ENCODE measurements around the gene PITX3.
"Not testable (repeated sequence)": the region's sequence is repeated elsewhere in the genome, so short reads cannot be mapped to it uniquely, and the experiment has no call there.

Gene PITX3

DNA sequence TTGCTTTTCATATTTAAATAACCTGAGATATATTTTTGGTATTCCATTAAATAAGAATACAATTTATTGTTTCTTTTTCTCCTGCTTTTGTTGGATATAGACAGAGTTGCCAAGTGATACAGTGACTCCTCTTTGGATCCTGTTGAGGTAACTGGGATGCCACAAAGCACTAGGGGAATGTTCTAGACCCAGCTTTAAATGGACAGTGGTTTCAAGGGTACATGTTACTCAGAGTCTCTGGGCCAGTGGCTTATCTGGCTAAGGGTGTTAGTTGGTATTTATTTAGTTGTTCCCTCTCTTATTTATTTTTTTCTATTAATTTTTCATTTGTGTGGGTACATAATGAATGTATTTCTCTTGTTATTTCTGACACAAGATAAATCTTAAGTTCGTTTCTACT lies 13.1 kb upstream of the PITX3 start:
- no peak for DNase-seq (ENCODE audit: low read depth)

DNA sequence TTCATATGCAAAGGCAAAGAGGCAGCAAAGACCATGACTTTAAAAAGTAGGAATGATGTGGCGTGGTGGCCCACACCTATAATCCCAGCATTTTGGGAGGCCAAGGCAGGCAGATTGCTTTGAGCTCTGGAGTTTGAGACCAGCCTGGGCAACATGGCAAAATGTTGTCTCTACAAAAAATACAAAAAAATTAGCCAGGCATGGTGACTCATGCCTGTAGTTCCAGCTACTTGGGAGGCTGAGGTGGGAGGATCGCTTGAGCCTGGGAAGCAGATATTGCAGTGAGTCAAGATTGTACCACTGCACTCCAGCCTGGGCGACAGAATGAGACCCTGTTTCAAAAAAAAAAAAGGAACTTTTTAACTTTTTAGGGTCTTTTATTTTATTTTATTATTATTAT lies 11.2 kb upstream of the PITX3 start:
- DNase-seq (ENCODE audit: low read depth), result not testable (repeated sequence)

DNA sequence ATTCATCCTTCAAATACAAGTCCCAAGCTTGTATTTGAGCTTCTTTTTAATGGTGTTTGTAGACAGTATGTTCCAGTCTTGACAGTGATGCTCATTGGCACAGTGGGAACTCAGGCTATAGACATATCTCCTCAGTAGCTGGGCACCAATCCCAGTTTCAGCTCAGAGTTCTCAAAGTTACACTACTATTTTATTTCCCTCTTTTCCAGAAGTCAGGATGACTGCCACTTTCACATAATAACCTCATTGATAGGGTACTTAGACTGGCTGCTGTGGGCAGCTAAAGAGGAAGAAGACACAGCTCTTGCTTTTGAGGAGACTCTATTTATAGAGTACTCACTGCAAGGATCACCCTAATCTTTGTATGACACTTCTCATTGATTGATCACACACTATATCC lies 6.4 kb upstream of the PITX3 start:
- DNase-seq (ENCODE audit: low read depth), result no peak

DNA sequence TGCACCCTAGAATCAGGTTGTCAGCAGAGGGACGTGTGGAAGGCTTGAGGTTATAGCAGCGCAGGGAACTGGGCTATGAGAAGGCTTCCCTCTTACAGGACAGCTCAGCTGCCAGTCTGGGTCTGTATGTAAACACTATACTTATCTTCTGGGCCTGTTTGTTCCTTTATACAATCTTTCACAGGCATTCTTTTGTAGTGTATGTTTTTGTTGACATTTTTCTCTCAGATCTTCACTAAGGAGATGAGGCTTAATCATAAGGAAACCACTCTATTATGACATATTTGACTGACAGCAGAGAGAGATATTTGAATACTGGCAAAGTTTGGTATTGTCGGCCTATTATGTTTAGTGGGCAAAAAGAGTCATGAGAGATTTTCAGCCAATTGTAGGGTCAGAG lies 4.9 kb upstream of the PITX3 start:
- no peak for DNase-seq (ENCODE audit: low read depth)

DNA sequence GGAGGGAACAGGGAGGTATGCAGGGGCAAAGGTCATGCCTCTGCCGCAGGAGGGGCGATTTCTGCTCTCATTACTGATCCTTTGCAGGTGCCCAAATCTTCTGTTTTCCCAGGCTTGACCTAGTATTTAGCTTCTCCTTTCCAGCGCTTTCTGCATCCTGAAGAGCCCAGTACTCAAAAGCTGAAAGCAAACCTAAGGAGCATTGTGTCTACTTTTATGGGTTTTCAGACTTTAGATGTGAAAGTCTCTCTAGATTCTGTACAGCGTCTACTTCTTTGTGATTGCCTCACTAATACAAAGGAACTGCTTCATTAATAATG lies 4.6 kb upstream of the PITX3 start:
- DNase-seq (ENCODE audit: low read depth), result no peak

DNA sequence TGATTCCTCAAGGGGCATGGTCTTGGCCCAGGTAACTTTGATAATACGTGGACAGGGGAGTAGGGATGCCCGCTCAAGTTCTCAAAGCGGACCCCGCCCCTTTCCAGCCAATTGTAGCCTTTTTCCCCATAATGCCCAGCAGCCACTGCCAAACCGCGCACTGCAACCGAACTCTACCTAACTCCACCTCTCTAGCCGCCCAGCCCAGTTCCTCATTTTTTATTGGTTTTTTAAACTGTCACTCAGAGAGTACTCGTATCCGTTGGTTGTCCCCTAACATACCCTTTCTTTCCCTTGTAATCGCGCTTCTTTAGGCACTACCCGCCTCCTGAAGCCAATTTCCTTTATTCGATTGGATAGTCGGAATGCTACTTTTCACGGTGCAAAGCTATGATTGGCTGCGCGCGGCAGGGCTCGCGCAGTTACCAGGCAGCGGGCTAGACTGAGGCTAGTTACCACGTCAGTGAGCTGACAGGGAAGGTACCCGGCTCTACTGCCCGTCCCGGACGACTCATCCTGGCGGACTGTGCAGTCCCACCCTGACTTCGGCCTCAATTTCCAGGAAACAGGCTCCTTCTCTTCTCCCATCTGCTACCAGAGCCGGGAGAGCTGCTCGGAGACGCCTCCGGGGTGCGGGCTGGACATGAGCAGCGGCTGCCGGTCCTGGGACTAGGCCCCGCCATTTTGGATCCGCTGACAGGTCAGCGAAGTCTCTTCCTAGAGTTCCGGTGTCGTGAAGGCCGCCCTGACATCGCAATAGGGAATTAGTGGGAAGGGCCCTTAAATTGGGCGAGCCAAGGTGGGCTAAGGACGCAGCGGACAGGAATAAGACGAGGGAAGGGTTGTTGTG lies 4.0 kb upstream of the PITX3 start, which contains the start of gene GBF1:
GBF1 (plus strand) TSS at position 451 of the 850 bp plus-strand sequence. CDS start 13,407 bp downstream, outside the sequence.
- DNase-seq (ENCODE audit: low read depth), result peak; percentile 100

DNA sequence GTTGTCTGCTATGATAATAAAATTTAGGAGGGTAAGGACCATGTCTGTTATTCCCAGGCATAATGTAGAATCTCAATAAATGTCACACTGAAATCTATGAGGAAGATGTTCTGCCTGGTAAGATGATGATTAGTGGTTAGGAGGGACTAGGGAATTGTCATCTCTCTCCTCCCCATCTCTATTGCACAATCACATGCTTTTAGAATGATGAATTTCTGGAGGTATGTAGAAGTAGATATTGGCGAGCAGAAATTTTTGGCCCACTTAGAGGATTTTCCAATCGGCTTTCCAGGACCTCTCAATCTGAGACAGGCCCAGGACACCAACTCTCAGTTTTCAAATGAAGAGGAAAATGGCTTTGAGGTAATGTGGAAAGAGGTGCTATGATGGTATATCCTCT lies 2.0 kb upstream of the PITX3 start:
- DNase-seq (ENCODE audit: low read depth), result no peak

DNA sequence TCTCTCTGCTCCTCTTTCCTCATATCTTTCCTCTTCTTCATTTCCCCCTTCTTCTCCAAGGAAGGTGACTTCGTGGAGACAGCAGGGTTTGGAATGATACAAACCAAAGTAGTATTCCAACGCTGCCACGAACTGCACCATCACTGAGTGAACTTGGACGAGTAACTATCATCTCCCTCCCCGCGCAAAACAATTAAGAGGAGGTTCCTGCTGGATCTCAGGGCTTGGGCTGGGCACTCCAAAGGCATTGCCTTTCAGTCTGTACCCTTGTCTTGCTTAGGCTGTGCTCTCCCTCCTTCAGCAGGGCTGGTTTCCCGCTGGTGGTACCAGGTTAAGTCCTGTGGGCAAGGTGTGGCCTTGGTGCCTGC lies 790 bp upstream of the PITX3 start:
- no peak for DNase-seq (ENCODE audit: low read depth)

DNA sequence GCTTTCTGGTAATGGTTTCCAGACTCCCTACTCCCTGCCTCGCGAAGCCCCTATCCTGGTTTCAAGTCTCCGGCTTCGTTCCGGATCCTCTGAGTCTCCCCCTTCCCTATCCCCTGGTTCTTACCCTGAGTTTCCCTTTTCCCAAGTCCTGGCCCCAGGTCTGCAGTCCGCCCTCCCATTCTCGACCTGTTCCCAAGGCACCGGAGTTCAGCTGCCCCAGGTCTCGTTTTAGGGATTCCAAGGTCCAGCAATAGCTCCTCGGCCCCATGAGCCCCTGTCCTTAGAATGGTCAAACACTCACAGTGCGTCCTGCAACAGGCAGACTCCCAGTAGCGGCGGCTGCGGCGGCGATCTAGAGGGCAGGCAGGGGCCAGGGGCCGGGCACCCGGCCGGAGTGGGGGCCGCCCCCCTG lies 274 bp downstream of the PITX3 start:
- DNase-seq (ENCODE audit: low read depth), result no peak

DNA sequence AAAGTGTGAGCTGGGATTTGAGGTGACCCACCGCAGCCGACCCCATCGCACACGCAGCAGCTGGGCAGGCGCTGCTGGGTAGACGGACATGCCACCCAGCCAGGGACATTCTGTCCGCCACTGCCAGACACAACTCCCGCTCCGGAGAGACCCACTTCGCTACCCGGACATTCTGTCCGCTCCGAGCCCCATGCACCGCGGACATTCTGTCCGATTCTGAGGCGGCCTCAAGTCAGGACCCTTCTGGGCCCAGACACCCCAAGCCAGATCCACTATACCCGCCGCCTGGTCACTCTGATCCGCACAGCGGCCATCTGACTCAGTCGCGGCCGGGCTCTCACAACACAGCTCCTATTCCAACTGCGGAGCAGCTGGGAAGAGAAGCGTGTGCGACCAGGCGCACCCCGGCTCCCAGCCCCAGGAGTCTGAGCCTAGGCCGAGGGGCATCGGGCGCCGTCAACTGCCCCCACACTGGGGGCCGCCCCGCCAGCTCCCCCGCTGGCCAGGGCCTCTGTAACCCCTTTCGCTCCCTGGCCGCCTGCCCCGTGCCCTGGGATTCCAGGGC lies 763 bp downstream of the PITX3 start:
- DNase-seq (ENCODE audit: low read depth), result no peak

DNA sequence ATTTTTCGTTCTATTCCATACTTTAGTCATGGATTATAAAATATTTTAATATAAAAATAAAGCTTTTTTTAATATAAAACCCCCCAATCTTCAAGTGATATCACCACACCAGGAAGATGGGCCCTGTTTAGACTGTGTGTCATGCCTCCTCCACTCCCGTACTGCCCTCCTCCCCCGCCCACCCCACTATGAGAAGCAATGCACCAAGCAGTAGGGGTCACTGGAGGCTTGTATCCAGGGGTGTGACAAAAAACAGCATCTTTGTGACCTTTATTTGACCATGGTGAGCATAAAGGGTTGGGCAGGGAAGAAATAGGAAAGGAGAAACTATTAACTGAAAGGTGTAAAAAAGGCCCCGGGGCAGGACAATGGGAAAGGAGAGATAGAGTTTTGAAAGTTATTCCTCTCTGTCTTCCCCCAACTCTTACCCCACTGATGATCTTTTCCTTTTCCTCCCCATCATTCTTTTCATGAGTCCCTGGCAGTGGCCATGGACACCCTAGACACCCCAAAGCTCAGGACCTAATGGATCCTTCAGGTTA lies 3.5 kb downstream of the PITX3 start:
- no peak for DNase-seq (ENCODE audit: low read depth)

DNA sequence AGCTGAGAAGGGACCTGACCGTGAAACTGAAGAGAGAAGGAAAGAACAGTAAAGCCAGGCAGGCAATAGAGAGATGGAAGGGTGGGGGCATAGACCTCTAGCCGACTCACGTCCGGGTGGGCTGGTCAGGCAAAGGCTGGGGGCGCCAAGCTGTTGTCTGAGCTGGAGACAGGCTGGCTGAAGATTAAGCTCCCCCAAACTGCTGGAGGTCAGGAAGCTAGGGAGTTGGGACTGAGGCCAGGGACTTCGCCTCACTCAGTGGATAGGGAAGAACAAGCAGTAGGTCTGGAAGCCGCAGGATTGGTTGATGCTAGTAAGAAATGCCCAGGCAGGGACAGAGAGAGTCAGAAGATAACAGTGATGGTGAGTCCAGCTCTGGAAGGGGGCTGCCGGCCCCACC lies 5.3 kb downstream of the PITX3 start:
- DNase-seq (ENCODE audit: low read depth), result no peak

DNA sequence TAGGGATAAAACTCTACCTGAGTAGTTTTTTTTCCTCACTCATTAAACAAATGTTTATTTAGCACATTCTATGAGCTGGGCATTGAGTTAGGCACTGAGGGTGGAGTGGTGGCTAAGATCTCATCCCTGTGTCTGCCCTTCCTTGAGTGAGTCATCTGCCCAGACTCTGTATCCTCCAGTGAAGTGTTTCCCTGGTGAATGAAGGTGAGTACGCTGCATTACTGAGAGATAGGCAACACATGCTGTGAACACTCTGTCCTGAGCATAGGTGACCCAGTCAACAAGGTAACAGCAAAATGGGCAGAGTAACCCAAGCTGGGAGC lies 5.8 kb downstream of the PITX3 start:
- no peak for DNase-seq (ENCODE audit: low read depth)

DNA sequence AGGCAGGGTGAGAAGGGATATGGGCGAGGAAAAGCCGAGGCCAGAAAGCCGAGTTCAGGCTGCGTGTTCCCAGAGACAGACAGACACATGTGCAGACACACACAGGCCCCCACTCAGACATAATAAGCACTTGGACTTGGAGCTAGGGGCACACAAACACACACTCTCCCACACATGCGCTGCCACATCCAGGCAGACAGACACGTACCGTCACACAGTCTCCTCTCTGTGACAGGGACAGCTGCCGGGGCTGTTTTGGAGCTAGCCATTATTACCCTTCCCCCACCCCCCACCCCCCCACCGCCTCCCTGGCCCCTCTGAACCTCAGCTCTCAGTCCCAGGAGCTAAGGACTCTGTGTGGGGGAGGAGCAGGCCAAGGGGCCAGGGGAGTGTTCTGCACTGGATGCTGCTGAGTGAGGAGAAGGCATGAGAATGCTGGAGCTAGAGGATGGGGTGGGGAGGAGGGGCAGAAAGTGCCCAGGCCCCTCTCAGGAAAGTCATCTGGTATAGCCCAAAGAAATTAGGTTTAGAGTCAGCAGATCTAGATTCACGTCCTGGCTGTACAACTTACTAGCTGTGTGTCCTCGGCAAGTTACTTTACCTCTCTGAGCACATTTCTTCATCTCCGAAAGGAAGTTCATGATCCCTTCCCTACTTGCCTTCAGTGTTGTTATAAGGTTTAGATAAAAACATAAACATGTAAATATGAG lies 6.3 kb downstream of the PITX3 start:
- no peak for DNase-seq (ENCODE audit: low read depth)

DNA sequence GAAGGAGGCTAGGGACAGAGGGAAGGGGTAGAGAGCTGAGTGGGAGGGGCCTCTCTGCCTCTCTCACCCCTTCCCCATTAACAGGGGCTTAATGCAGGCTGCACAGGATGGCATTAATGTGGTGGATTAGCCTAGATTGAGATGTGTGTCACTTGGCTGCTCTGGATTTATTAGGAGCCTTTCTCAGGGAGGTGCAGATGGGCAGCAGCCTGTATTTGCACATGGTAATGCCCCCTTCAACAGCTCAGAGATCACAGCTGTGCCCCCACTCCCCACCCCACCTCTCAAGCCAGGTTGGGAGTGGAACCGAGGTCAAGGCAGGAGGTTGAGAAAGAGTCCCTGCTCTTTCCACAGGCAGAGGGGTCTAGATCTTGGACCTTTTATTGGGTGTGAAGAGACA lies 7.3 kb downstream of the PITX3 start:
- DNase-seq (ENCODE audit: low read depth), result no peak

DNA sequence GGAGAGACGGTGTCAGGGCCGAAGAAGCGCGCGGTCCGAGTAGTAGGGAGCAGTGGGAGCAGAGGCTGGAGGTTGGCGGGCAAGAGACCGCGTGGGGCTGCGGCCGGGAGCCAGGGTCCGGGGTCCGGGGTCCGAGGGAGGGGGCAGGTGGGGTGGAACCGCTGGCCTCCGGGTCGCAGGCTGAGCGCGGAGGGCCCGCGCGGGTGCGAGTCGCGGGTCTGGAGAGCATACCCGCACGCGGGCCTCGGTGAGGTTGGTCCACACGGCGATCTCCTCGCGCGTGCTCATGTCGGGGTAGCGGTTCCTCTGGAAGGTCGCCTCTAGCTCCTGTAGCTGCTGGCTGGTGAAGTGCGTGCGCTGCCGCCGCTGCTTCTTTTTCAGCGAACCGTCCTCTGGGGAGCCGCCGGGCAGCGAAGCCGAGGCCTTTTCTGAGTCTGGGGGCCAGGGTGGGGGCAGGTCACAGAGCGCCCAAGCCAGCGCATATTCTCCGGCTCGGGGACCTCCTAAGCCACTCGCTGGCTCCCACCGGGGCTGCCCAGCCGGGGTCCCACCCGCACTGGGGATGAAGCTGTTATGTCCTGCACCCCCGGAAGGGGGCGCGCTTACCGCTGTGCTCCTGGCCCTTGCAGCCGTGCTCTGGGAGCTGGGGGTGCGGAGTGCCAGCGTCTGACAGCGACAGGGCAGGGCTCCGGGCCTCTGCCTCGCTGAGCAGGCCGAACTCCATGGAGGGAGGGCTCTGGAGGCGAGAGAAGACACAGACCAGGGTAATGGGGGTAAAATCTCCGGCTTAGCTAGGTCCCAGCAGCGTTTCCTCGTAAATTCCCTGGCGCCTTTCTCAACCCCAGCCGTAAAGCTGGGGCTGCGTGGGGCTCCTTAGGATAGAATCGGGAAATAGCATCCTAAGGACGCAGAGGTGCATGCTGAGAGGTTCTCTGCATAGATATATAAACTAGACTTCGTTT lies 9.7 kb downstream of the PITX3 start:
- DNase-seq (ENCODE audit: low read depth), result no peak

DNA sequence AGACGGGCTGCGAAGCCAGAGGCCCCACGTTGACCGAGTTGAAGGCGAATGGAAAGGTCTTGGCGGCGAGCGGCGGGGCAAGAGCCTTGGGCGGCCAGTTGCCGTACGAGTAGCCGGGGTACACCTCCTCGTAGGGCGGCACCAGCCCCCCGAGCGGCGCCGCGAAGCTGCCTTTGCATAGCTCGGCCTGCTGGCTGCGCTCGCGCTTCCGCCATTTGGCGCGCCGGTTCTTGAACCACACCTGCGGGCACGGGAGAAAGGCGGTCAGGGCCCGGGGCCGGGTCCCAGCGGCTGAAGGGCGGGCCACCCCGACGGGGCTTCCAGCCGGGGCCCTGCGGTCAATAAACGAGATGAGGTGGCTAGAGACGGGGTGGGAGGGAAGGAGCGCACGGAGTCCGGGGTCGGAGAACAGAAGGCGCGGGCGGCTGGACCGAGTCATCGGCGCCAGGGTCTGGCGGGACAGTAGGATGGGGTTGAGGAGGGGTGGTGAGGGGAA lies 10.4 kb downstream of the PITX3 start:
- DNase-seq (ENCODE audit: low read depth), result no peak

DNA sequence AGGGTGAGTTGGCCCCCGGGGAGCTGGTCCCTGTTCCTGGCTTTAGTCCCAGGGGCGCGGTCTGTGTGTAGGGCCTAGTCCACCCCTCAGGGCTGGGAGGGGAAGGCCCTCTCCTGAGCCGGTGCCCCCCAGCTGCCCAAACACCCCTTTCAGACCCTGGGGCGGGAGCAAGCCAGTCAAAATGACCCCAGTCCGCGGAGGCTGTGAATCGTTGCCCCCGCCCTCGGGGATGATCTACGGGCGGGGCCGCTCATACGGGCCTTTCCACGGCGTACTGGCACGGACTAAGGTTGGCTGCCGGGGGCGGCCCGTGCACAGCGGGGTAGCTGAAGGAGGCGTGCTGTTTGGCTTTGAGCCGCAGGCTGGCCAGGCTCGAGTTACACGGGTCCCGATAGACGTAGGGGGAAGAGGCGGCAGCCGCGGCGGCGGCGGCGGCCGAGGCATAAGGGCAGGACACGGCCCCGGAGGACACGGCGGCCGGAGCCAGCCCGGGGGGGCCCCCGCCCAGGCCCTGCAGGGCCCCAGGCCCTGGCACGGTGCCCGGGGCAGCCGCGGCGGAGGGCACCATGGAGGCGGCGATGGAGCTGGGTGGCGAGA lies 10.9 kb downstream of the PITX3 start:
- DNase-seq (ENCODE audit: low read depth), result no peak

DNA sequence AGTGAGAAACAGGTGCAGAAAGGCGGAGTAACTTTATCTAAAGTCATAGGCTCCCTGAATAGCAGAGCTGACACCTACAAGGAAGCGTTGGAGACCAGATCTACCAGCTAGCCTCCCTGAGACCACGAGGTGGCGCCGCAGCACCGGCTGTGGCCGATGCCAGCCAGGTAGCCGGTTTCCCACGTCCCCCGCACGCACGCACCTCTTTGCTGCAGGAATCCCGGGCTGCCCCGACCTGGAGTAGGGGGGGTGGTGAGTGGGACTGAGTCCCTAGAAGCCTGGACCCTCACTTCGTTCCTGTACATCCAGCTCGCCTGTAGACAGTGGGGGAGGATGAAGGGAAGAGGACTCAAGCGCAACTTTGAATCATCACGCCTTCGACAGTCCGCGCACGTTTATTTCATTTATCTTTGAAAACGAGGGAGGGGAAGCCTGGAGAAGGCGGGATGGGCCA lies 11.5 kb downstream of the PITX3 start:
- DNase-seq (ENCODE audit: low read depth), result no peak

DNA sequence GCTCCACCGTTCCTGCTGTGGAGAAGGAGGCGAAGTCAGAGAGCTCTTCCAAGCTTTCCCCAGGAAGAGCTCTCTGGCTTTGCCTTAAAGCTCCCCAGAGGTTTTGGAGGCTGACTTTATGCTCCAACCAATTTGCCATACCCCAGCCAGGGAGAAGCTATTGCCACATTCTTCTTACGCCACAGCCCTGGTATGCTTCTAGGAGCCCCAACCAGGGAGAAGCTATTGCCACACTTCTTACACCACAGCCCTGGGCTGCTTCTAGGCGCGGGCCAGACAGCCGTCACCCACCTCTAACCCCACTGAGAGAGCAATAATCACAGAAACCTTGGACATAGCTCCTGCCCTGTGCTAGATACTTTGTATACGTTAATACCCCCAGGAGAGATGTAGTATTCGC lies 14.3 kb downstream of the PITX3 start:
- peak; percentile 86 for DNase-seq (ENCODE audit: low read depth)

DNA sequence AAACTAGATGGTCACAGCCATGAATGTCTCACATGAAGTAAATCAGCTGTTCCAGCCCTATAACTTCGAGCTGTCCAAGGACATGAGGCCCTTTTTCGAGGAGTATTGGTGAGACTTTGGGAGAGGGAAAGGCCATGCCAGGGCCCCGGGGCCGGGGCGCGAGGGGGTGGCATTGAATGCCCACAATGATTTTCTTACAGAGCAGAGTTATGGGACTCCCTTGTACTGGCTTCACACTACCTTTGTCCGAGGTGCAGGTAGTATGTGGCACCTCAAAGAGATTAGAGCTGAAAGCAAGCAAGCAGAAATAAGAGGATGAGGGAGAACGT lies 14.8 kb downstream of the PITX3 start:
- no peak for DNase-seq (ENCODE audit: low read depth)

Measured in stromal cell of bone marrow (primary cell).